Measurements from ENCODE around the gene COLGALT1. TPM values are rescaled to one million over a fixed set of nuclear protein-coding genes. Genes with fewer than 3 reads are reported as not detected.

COLGALT1 gene
- total RNA-seq, 1 experiment from 2014 or later = 79.1 TPM

GRCh38 chr19:17598953-17599352 is 43.5 kb downstream of the COLGALT1 start:
- H3K4me1 Mint-ChIP-seq (ENCODE audit: low read depth, unreplicated experiment) = no peaks in the 10 kb centered on the region
- BruUV-seq (replicated peaks) = no TSS peak
- CTCF ChIA-PET = interaction anchor here (0.5 kb wide), 1 partner anchor 11 kb away, joined by 5 read pairs; no protein-coding TSS in a partner anchor
- no peaks in the 10 kb centered on the region for H3K36me3 Mint-ChIP-seq (ENCODE audit: insufficient read depth, unreplicated experiment)
- TF ChIP-seq CTCF (IDR thresholded peaks at IDR 0.05; ENCODE audit: unreplicated experiment) = no peak
- H3K27ac Mint-ChIP-seq (ENCODE audit: unreplicated experiment) = no peak overlapping the region
- H3K9me3 Mint-ChIP-seq (ENCODE audit: low read depth, unreplicated experiment) = no peaks in the 10 kb centered on the region
- no peak overlapping the region for H3K4me3 Mint-ChIP-seq (ENCODE audit: low read depth, unreplicated experiment)
- no peak for DNase-seq
- intact Hi-C loops (cut with micrococcal nuclease; ENCODE audit: unreplicated experiment) = no loop called here
- peaks cover 33% of the 10 kb centered on the region for H3K27me3 Mint-ChIP-seq (ENCODE audit: unreplicated experiment)

DNA sequence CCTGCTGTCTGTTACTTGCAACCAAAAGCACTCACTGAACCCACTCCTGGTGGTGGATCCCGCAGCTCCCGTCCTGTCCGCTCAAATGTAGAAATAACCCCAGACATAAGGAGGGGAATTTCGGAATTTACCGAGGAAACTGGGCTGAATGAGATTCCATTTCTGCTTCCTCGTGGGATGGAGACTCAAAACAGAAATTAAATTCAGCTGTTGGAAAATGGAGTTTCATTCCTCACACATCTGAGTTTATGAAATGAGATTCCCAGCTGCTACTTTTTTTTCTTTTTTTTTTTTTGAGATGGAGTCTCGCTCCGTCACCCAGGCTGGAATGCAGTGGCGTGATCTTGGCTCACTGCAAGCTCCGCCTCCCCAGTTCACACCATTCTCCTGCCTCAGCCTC is 44.3 kb downstream of the COLGALT1 start:
- no peaks in the 10 kb centered on the region for H3K36me3 Mint-ChIP-seq (ENCODE audit: insufficient read depth, unreplicated experiment)
- no peak overlapping the region for H3K4me3 Mint-ChIP-seq (ENCODE audit: low read depth, unreplicated experiment)
- H3K27ac Mint-ChIP-seq (ENCODE audit: unreplicated experiment) = no peak overlapping the region
- peaks cover 42% of the 10 kb centered on the region for H3K27me3 Mint-ChIP-seq (ENCODE audit: unreplicated experiment)
- CTCF ChIA-PET = no interaction called here
- BruUV-seq (replicated peaks) = no TSS peak
- intact Hi-C loops (cut with micrococcal nuclease; ENCODE audit: unreplicated experiment) = no loop called here
- no peaks in the 10 kb centered on the region for H3K9me3 Mint-ChIP-seq (ENCODE audit: low read depth, unreplicated experiment)
- H3K4me1 Mint-ChIP-seq (ENCODE audit: low read depth, unreplicated experiment) = no peaks in the 10 kb centered on the region
- no peak for DNase-seq
- no peak for TF ChIP-seq CTCF (IDR thresholded peaks at IDR 0.05; ENCODE audit: unreplicated experiment)

DNA sequence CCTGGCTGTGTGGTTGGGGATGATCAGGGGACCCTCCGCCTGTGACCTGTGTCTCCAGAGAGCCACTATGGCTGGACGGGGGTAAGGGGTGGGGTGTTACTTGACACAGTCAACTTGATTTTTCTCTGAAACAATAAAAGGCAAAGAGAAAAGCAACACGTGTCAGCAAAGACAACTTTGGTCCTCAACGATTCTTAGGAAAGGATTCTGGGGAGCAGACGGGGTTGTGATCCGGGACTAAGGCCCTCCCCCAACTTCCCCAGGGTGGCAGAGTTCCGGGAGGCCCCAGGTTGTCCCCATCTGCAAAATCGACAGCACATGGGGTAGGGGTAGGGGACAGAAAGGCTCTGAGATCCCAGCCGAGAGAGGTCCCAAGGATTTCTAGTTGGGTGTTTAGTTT is 46.2 kb downstream of the COLGALT1 start:
- Mint-ChIP-seq H3K36me3 (ENCODE audit: insufficient read depth, unreplicated experiment) (peaks cover 13% of the 10 kb centered on the region), H3K9me3 (ENCODE audit: low read depth, unreplicated experiment) (no peaks in the 10 kb centered on the region), H3K27ac (ENCODE audit: unreplicated experiment) (no peak overlapping the region), H3K27me3 (ENCODE audit: unreplicated experiment) (peaks cover 45% of the 10 kb centered on the region), H3K4me1 (ENCODE audit: low read depth, unreplicated experiment) (peaks cover 4% of the 10 kb centered on the region), H3K4me3 (ENCODE audit: low read depth, unreplicated experiment) (no peak overlapping the region)
- no peak for TF ChIP-seq CTCF (IDR thresholded peaks at IDR 0.05; ENCODE audit: unreplicated experiment)
- no peak for DNase-seq
- CTCF ChIA-PET = no interaction called here
- no TSS peak for BruUV-seq (replicated peaks)
- intact Hi-C loops (cut with micrococcal nuclease; ENCODE audit: unreplicated experiment) = no loop called here

DNA sequence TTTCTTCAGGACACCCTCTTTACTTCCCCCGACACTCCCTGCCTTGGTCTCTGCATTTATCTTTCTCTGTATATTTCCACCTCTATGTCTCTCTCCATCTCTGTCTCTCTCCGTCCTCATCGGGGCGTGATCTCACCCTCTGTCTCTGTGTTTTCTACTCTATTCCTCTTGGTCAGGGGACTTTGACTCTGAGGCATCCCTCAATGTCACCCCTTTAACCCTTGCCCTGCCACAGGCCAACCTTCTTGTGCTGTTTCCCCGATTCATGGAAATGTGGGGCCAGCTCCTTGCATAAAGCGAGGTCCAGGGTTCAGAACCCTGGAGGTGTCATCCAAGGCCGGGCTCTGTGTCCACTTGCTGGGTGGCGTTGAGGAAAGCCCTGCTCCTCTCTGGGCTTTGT is 46.8 kb downstream of the COLGALT1 start:
- no peak for DNase-seq
- CTCF ChIA-PET = no interaction called here
- no TSS peak for BruUV-seq (replicated peaks)
- no peak for TF ChIP-seq CTCF (IDR thresholded peaks at IDR 0.05; ENCODE audit: unreplicated experiment)
- H3K9me3 Mint-ChIP-seq (ENCODE audit: low read depth, unreplicated experiment) = no peaks in the 10 kb centered on the region
- intact Hi-C loops (cut with micrococcal nuclease; ENCODE audit: unreplicated experiment) = no loop called here
- H3K27me3 Mint-ChIP-seq (ENCODE audit: unreplicated experiment) = peaks cover 45% of the 10 kb centered on the region
- peaks cover 18% of the 10 kb centered on the region for H3K36me3 Mint-ChIP-seq (ENCODE audit: insufficient read depth, unreplicated experiment)
- no peak overlapping the region for H3K4me3 Mint-ChIP-seq (ENCODE audit: low read depth, unreplicated experiment)
- H3K27ac Mint-ChIP-seq (ENCODE audit: unreplicated experiment) = no peak overlapping the region
- H3K4me1 Mint-ChIP-seq (ENCODE audit: low read depth, unreplicated experiment) = peaks cover 6% of the 10 kb centered on the region

Measured in Calu3 (cell line).